ENCODE results near the gene FKBP1C.
"Not testable (repeated sequence)": the region's sequence is repeated elsewhere in the genome, so short reads cannot be mapped to it uniquely, and the experiment has no call there.

Gene FKBP1C

DNA sequence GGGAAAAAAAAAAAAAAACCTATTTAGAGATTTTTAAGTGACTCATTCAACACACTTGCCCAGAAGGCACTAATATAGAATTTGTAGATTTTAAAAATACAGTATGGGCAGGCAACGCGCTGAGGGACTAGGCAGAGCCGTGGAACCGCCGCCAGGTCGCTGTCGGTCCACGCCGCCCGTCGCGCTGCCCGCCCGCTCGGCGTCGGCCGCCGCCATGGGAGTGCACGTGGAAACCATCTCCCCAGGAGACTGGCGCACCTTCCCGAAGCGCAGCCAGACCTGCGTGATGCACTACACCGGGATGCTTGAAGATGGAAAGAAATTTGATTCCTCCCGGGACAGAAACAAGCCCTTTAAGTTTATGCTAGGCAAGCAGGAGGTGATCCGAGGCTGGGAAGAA is at the start of gene FKBP1C:
Gene FKBP1C, plus strand, starts transcription at position 127 of the 400 bp plus-strand sequence.
- H3K4me1 ChIP-seq (ENCODE audit: control insufficient read depth, insufficient read depth, low read length); H3K9ac ChIP-seq (ENCODE audit: low read length); H3K27me3 ChIP-seq (ENCODE audit: control insufficient read depth, insufficient read depth, low read length); H3K9me3 ChIP-seq (ENCODE audit: control insufficient read depth, low read length); H3K4me3 ChIP-seq (ENCODE audit: low read length); H3K36me3 ChIP-seq (ENCODE audit: control insufficient read depth, insufficient read depth, low read length): not testable (repeated sequence)

DNA sequence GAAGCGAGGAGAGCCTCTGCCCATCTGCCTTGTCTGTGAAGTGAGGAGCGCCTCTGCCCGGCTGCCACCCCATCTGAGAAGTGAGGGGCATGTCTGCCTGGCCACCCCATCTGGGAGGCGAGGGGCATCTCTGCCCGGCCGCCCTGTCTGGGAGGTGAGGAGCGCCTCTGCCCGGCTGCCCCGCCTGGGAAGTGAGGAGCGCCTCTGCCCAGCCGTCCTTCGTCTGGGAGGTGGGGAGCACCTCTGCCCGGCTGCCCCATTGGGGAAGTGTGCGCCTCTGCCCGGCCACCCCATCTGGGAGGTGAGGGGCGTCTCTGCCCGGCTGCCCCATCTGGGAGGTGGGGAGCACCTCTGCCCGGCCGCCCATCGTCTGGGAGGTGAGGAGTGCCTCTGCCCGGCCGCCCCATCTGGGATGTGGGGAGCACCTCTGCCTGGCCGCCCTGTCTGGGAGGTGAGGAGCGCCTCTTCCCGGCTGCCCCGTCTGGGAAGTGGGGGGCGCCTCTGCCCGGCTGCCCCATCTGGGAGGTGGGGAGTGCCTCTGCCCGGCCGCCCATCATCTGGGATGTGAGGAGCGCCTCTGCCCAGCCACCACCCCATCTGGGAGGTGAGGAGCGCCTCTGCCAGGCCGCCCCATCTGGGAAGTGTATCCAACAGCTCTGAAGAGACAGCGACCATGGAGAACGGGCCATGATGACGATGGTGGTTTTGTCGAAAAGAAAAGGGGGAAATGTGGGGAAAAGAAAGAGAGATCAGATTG is 47.0 kb upstream of the FKBP1C start:
- H3K27me3 ChIP-seq (ENCODE audit: control insufficient read depth, insufficient read depth, low read length); H3K4me3 ChIP-seq (ENCODE audit: low read length); H3K9me3 ChIP-seq (ENCODE audit: control insufficient read depth, low read length); H3K36me3 ChIP-seq (ENCODE audit: control insufficient read depth, insufficient read depth, low read length); H3K4me1 ChIP-seq (ENCODE audit: control insufficient read depth, insufficient read depth, low read length); H3K9ac ChIP-seq (ENCODE audit: low read length): not testable (repeated sequence)

DNA sequence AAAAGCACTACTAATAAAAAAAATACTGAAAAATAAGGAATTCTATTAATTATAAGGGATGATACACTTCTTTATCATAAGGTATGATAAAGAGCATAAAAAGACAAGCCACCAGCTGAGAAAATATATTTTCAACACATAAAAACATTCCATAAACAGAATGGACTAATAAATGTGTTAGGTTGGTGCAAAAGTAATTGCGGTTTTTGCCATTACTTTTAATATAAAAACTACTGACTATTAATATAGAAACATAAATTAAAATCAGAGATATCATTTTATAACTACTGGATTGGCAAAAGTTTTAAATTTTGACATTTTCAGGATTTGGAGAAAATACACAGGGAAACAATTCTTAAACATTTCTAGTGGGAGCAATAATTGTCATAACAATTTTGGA is 37.1 kb upstream of the FKBP1C start:
- Histone ChIP-seq H3K4me3 (ENCODE audit: low read length) (no peak overlapping the region), H3K36me3 (ENCODE audit: control insufficient read depth, insufficient read depth, low read length) (no peaks in the 10 kb centered on the region), H3K9me3 (ENCODE audit: control insufficient read depth, low read length) (no peaks in the 10 kb centered on the region), H3K4me1 (ENCODE audit: control insufficient read depth, insufficient read depth, low read length) (no peaks in the 10 kb centered on the region), H3K9ac (ENCODE audit: low read length) (no peak overlapping the region), H3K27me3 (ENCODE audit: control insufficient read depth, insufficient read depth, low read length) (no peaks in the 10 kb centered on the region)

- Histone ChIP-seq H3K4me1 (ENCODE audit: control insufficient read depth, insufficient read depth, low read length) (no peaks in the 10 kb centered on the region), H3K27me3 (ENCODE audit: control insufficient read depth, insufficient read depth, low read length) (no peaks in the 10 kb centered on the region), H3K9ac (ENCODE audit: low read length) (no peak overlapping the region), H3K36me3 (ENCODE audit: control insufficient read depth, insufficient read depth, low read length) (no peaks in the 10 kb centered on the region), H3K4me3 (ENCODE audit: low read length) (no peak overlapping the region), H3K9me3 (ENCODE audit: control insufficient read depth, low read length) (no peaks in the 10 kb centered on the region)
Measured at GRCh38 chr6:63176181-63176580, 35.1 kb upstream of the FKBP1C start.

DNA sequence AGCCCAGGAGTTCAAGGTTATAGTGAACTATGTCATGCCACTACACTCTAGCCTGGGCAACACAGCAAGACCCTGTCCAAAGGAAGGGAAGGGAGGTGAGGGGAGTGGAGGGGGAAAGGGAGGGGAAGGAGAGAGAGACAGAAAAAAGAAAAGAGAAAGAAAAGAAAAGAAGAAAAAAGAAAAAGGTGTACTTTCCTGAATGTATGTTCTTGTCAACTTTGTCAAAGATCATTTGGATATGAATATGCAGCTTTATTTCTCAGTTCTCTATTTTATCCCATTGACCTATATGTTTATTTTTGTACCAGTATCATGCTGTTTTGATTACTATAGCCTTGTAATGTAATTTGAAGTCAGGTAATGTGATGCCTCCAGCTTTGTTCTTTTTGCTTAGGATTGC is 30.9 kb upstream of the FKBP1C start:
- H3K4me1 ChIP-seq (ENCODE audit: control insufficient read depth, insufficient read depth, low read length), result no peaks in the 10 kb centered on the region
- H3K9ac ChIP-seq (ENCODE audit: low read length), result no peak overlapping the region
- no peaks in the 10 kb centered on the region for H3K27me3 ChIP-seq (ENCODE audit: control insufficient read depth, insufficient read depth, low read length)
- no peak overlapping the region for H3K4me3 ChIP-seq (ENCODE audit: low read length)
- H3K36me3 ChIP-seq (ENCODE audit: control insufficient read depth, insufficient read depth, low read length), result no peaks in the 10 kb centered on the region
- H3K9me3 ChIP-seq (ENCODE audit: control insufficient read depth, low read length), result no peaks in the 10 kb centered on the region

GRCh38 chr6:63186970-63187369 is 24.3 kb upstream of the FKBP1C start:
- H3K4me1 ChIP-seq (ENCODE audit: control insufficient read depth, insufficient read depth, low read length), result no peaks in the 10 kb centered on the region
- H3K9me3 ChIP-seq (ENCODE audit: control insufficient read depth, low read length), result no peaks in the 10 kb centered on the region
- H3K9ac ChIP-seq (ENCODE audit: low read length), result no peak overlapping the region
- H3K36me3 ChIP-seq (ENCODE audit: control insufficient read depth, insufficient read depth, low read length), result no peaks in the 10 kb centered on the region
- no peak overlapping the region for H3K4me3 ChIP-seq (ENCODE audit: low read length)
- no peaks in the 10 kb centered on the region for H3K27me3 ChIP-seq (ENCODE audit: control insufficient read depth, insufficient read depth, low read length)

- Histone ChIP-seq H3K9me3 (ENCODE audit: control insufficient read depth, low read length) (no peaks in the 10 kb centered on the region), H3K4me3 (ENCODE audit: low read length) (no peak overlapping the region), H3K9ac (ENCODE audit: low read length) (no peak overlapping the region), H3K4me1 (ENCODE audit: control insufficient read depth, insufficient read depth, low read length) (no peaks in the 10 kb centered on the region), H3K27me3 (ENCODE audit: control insufficient read depth, insufficient read depth, low read length) (no peaks in the 10 kb centered on the region), H3K36me3 (ENCODE audit: control insufficient read depth, insufficient read depth, low read length) (no peaks in the 10 kb centered on the region)
Measured at GRCh38 chr6:63188828-63189227, 22.4 kb upstream of the FKBP1C start.

GRCh38 chr6:63193324-63193723 is 17.9 kb upstream of the FKBP1C start:
- Histone ChIP-seq H3K27me3 (ENCODE audit: control insufficient read depth, insufficient read depth, low read length) (no peaks in the 10 kb centered on the region), H3K36me3 (ENCODE audit: control insufficient read depth, insufficient read depth, low read length) (no peaks in the 10 kb centered on the region), H3K4me1 (ENCODE audit: control insufficient read depth, insufficient read depth, low read length) (no peaks in the 10 kb centered on the region), H3K4me3 (ENCODE audit: low read length) (no peak overlapping the region), H3K9me3 (ENCODE audit: control insufficient read depth, low read length) (no peaks in the 10 kb centered on the region), H3K9ac (ENCODE audit: low read length) (no peak overlapping the region)

GRCh38 chr6:63197741-63198140 is 13.5 kb upstream of the FKBP1C start:
- no peaks in the 10 kb centered on the region for H3K4me1 ChIP-seq (ENCODE audit: control insufficient read depth, insufficient read depth, low read length)
- H3K36me3 ChIP-seq (ENCODE audit: control insufficient read depth, insufficient read depth, low read length), result no peaks in the 10 kb centered on the region
- H3K4me3 ChIP-seq (ENCODE audit: low read length), result no peak overlapping the region
- H3K27me3 ChIP-seq (ENCODE audit: control insufficient read depth, insufficient read depth, low read length), result no peaks in the 10 kb centered on the region
- no peak overlapping the region for H3K9ac ChIP-seq (ENCODE audit: low read length)
- no peaks in the 10 kb centered on the region for H3K9me3 ChIP-seq (ENCODE audit: control insufficient read depth, low read length)

DNA sequence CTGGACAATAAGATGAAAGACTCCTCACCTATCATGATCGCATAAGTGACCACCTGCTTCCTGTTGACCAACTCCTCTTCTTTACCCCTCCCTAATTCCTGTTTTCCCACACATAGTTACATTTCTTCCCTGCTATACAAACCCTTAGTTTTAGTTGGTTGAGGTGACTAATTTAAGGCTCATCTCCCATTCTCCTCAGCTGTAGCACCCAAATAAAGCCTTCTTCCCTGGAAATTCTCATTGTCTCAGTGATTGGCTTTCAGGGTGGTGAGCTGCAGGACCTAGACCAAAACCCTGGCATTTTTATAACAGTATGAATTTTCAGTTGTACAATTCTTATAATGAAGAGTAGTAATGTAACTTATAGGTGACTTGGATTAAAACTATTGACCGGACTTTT is 2.1 kb downstream of the FKBP1C start:
- Histone ChIP-seq H3K27me3 (ENCODE audit: control insufficient read depth, insufficient read depth, low read length) (no peaks in the 10 kb centered on the region), H3K36me3 (ENCODE audit: control insufficient read depth, insufficient read depth, low read length) (no peaks in the 10 kb centered on the region), H3K9me3 (ENCODE audit: control insufficient read depth, low read length) (peaks cover 6% of the 10 kb centered on the region), H3K4me3 (ENCODE audit: low read length) (no peak overlapping the region), H3K4me1 (ENCODE audit: control insufficient read depth, insufficient read depth, low read length) (no peaks in the 10 kb centered on the region), H3K9ac (ENCODE audit: low read length) (no peak overlapping the region)

GRCh38 chr6:63214816-63215215 is 3.5 kb downstream of the FKBP1C start:
- H3K9me3 ChIP-seq (ENCODE audit: control insufficient read depth, low read length), result peaks cover 6% of the 10 kb centered on the region
- no peak overlapping the region for H3K9ac ChIP-seq (ENCODE audit: low read length)
- no peaks in the 10 kb centered on the region for H3K36me3 ChIP-seq (ENCODE audit: control insufficient read depth, insufficient read depth, low read length)
- H3K27me3 ChIP-seq (ENCODE audit: control insufficient read depth, insufficient read depth, low read length), result no peaks in the 10 kb centered on the region
- no peak overlapping the region for H3K4me3 ChIP-seq (ENCODE audit: low read length)
- H3K4me1 ChIP-seq (ENCODE audit: control insufficient read depth, insufficient read depth, low read length), result no peaks in the 10 kb centered on the region

DNA sequence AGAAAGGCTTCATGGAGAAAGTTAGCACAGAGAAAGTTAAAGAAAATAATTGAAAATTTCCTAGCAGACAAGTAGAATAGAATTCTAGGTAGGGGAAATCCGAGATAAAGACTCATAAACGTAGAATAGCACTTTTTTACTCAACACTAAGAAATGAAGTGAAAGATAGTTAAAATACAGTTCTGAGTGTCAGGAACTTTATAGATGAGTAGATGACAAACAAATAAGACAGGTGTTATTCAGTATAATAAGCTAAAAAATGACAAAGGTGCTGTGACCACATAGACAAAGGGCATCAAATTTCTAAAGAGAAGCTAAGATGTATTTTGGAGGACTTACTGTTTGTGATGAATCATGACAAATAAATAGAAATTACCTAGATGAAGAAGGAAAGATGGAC is 12.9 kb downstream of the FKBP1C start:
- H3K27me3 ChIP-seq (ENCODE audit: control insufficient read depth, insufficient read depth, low read length), result no peaks in the 10 kb centered on the region
- H3K4me1 ChIP-seq (ENCODE audit: control insufficient read depth, insufficient read depth, low read length), result no peaks in the 10 kb centered on the region
- H3K4me3 ChIP-seq (ENCODE audit: low read length), result no peak overlapping the region
- H3K36me3 ChIP-seq (ENCODE audit: control insufficient read depth, insufficient read depth, low read length), result no peaks in the 10 kb centered on the region
- H3K9me3 ChIP-seq (ENCODE audit: control insufficient read depth, low read length), result no peaks in the 10 kb centered on the region
- H3K9ac ChIP-seq (ENCODE audit: low read length), result no peak overlapping the region

DNA sequence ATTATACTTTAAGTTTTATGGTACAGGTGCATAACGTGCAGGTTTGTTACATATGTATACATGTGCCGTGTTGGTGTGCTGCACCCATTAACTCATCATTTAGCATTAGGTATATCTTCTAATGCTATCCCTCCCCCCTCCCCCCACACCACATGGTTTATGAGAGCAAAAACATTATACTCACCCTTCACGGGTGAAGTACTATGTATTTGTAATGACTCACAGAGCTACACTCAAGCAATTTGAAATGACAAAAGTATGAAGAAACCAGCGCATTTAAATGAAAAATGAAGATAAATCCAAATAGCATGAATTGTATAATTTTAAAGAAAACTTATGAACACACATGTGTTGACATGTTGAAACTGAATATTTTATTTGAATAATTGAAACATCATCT is 14.7 kb downstream of the FKBP1C start:
- not testable (repeated sequence) for H3K9ac ChIP-seq (ENCODE audit: low read length); H3K36me3 ChIP-seq (ENCODE audit: control insufficient read depth, insufficient read depth, low read length); H3K4me3 ChIP-seq (ENCODE audit: low read length); H3K27me3 ChIP-seq (ENCODE audit: control insufficient read depth, insufficient read depth, low read length); H3K4me1 ChIP-seq (ENCODE audit: control insufficient read depth, insufficient read depth, low read length); H3K9me3 ChIP-seq (ENCODE audit: control insufficient read depth, low read length)

All from mucosa of stomach (tissue), 1 donor.